GM12891 (cell line): ENCODE results near the gene PGPEP1.
"Not testable (repeated sequence)": the region's sequence is repeated elsewhere in the genome, so short reads cannot be mapped to it uniquely, and the experiment has no call there.

Experiments used
- DNase-seq: peaks from one replicate; pipeline ENCODE4 v3.0.0; 2011; ENCODE audit warnings: low spot score; ENCODE audit not compliant: insufficient read length
- FAIRE-seq: peaks from 2 replicates; lab custom pipeline; 2011; peaks lifted over from hg19 to GRCh38; lab: Jason Lieb, UNC
- PAX5 ChIP-seq: IDR thresholded peaks from 2 replicates; pipeline ENCODE4 v1.6.1; 2011; ENCODE audit warnings: low read length, moderate library complexity, mild to moderate bottlenecking; ENCODE audit not compliant: insufficient read depth, severe bottlenecking
- POLR2A ChIP-seq: IDR thresholded peaks from 2 replicates; pipeline ENCODE4 v1.6.1; 2011; ENCODE audit warnings: low read depth, low read length, control low read depth
- POLR2AphosphoS5 ChIP-seq: IDR thresholded peaks from 2 replicates; pipeline ENCODE4 v1.6.1; 2011; ENCODE audit warnings: low read depth, low read length, control low read depth
- POU2F2 ChIP-seq: IDR thresholded peaks from 2 replicates; pipeline ENCODE4 v1.6.1; 2011; ENCODE audit warnings: low read depth, mild to moderate bottlenecking, control low read depth, low read length, moderate library complexity
- SPI1 ChIP-seq: IDR thresholded peaks from 2 replicates; pipeline ENCODE4 v1.6.1; 2011; ENCODE audit warnings: low read depth, low read length, control low read depth
- TAF1 ChIP-seq: IDR thresholded peaks from 2 replicates; pipeline ENCODE4 v1.6.1; 2011; ENCODE audit warnings: low read depth, low read length, control low read depth

PGPEP1 gene

GRCh38 chr19:18348171-18348570, 7.8 kb downstream of the PGPEP1 start:
- FAIRE-seq = no peak
- no peak for DNase-seq
- TF ChIP-seq TAF1 (no peak), POU2F2 (no peak), PAX5 (no peak), POLR2A (no peak), SPI1 (no peak)

- DNase-seq, FAIRE-seq: not testable (repeated sequence)
Measured at GRCh38 chr19:18348818-18349339, 8.5 kb downstream of the PGPEP1 start.

GRCh38 chr19:18349524-18350128, 9.2 kb downstream of the PGPEP1 start:
- FAIRE-seq (peak; percentile 61), DNase-seq (no peak)
- TF ChIP-seq SPI1 = no peak
- TF ChIP-seq POLR2AphosphoS5 = no peak
- TF ChIP-seq POLR2A = no peak
- TF ChIP-seq PAX5 = no peak
- TF ChIP-seq TAF1 = no peak
- no peak for TF ChIP-seq POU2F2

GRCh38 chr19:18350490-18350889, 10.1 kb downstream of the PGPEP1 start:
- DNase-seq = no peak
- no peak for FAIRE-seq
- TF ChIP-seq PAX5 (no peak), TAF1 (no peak), POLR2A (no peak), POLR2AphosphoS5 (no peak), POU2F2 (no peak), SPI1 (no peak)

DNA sequence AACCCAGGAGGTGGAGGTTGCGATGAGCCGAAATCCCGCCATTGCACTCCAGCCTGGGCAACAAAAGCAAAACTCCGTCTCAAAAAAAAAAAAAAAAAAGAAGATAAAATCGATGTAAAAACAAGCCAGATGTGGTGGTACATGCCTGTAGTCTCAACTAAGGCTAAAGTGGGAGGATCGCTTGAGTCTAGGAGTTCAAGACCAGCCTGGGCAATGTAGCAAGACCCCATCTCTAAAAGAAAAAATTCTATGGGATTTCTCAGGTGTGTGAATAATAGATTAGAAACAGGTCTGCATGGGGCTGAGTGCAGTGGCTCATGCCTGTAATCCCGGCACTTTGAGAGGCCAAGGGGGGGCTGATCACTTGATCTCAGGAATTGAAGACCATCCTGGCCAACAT, 11.1 kb downstream of the PGPEP1 start:
- DNase-seq (no peak), FAIRE-seq (no peak)
- TF ChIP-seq TAF1 (no peak), SPI1 (no peak), POLR2AphosphoS5 (no peak), PAX5 (no peak), POU2F2 (no peak), POLR2A (no peak)

- no peak for TF ChIP-seq POLR2A
- TF ChIP-seq POU2F2 = no peak
- TF ChIP-seq PAX5 = no peak
- no peak for TF ChIP-seq POLR2AphosphoS5
- TF ChIP-seq TAF1 = no peak
- TF ChIP-seq SPI1 = no peak
- DNase-seq (no peak), FAIRE-seq (no peak)
Measured at GRCh38 chr19:18353378-18354005, 13.1 kb downstream of the PGPEP1 start.

DNA sequence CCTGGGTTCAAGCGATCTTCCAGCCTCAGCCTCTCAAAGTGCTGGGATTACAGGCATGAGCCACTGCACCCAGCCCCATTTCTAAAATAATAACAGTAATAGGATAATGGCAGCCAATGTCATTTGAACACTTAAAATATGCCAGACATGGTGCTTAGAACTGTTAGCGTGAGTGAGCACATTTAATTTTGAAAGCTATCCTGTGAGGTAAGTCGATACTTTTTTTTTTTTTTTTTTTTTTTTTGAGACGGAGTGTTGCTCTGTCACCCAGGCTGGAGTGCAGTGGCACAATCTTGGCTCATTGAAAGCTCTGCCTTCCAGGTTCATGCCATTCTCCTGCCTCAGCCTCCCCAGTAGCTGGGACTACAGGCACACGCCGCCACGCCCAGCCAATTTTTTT, 14.3 kb downstream of the PGPEP1 start:
- DNase-seq, FAIRE-seq: not testable (repeated sequence)

DNA sequence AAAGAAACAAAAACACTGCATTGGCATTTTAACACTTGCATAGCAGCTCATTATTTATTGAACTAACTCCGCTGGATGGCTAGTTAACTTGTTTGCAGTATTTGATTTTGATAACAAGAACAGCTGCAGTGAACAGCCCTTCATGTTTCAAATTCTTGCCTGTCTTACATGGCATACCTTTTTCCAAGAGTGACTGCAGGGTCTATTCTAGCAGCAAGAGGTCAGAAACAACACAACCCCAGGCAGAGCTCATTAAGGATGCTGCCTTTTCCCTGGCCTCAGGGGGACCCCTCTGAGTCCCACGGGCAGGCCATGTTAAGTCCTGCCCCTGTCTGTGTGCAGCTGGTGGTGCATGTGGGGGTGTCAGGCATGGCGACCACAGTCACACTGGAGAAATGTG, 16.6 kb downstream of the PGPEP1 start:
- DNase-seq (no peak), FAIRE-seq (no peak)
- TF ChIP-seq SPI1 (no peak), TAF1 (no peak), POLR2AphosphoS5 (no peak), POLR2A (no peak), POU2F2 (no peak), PAX5 (no peak)

DNA sequence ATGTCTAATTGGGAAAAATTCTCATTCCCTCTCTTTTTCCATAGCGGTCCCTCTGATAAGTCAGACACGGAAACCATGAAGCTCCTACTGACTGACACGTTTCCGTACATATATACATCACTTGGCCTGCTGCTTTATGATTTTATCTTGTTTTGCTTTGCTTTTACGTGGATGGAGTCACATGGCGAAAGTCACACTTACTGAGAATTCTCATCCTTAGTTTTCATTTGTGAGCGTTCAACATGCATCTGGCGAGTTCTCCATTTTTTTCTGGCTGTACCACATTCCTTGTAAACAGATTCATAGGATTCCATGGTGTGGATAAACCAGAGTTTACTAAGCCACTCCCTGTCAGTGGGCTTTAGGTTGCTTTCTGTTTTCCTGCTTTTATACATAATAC, 21.2 kb downstream of the PGPEP1 start:
- DNase-seq (no peak), FAIRE-seq (no peak)
- no peak for TF ChIP-seq POLR2A
- no peak for TF ChIP-seq SPI1
- TF ChIP-seq TAF1 = no peak
- no peak for TF ChIP-seq POU2F2
- TF ChIP-seq PAX5 = no peak
- TF ChIP-seq POLR2AphosphoS5 = no peak

DNA sequence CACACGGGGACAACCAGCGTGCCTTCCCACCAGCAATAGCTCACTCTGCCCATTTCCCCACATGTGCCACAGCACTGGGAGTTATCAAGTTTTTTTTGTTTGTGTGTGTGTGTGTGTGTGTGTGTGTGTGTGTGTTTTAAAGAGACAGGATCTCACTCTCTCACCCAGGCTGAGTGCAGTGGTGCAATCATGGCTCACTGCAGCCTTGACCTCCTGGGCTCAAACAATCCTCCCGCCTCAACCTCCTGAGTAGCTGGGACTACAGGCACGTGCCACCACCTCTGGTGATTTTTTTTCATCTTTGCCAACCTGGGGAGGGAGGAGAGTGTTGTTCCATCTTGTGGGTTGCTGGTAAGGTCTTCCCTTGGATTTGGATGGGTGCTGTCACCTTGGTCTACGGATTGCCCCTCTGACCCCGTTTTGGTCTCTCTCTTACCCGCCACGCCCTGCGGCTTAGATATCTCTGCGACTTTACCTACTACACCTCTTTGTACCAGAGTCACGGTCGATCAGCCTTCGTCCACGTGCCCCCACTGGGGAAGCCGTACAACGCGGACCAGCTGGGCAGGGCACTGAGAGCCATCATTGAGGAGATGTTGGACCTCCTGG, 22.6 kb downstream of the PGPEP1 start:
- FAIRE-seq (no peak), DNase-seq (no peak)
- TF ChIP-seq SPI1 (no peak), TAF1 (no peak), PAX5 (no peak), POU2F2 (no peak), POLR2AphosphoS5 (no peak), POLR2A (no peak)
